ENCODE data around the gene DEFB123. TPM values are rescaled to one million over a fixed set of nuclear protein-coding genes. Genes with fewer than 3 reads are reported as not detected.

Gene DEFB123
- polyA plus RNA-seq, 3 donors = not detected

DNA sequence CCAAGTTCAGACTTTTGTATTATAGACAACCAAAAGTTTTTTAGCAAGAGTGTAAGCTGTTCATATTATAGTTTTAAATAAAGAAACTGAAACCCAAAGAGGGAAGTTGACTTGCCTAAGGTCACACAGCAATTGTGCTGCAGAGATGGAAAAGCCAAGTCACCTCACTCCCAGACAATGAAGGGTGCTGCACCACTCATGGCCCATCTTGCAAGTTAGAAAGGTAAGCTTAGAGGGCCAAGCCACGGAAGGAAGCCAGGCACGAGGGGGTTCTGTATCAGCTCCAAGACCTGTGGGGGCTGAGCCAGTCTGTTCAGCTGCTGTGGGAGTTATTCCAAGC lies 33.6 kb downstream of the DEFB123 start:
- peaks cover 36 to 42% (median 41%) of the 10 kb centered on the region in 3 donors for H3K27me3 Mint-ChIP-seq (ENCODE audit: low read depth in 3 of 3)
- peak overlapping the region; percentile 60 to 88 for H3K4me3 Mint-ChIP-seq
- intact Hi-C loops (cut with micrococcal nuclease) = no loop called here
- no peak overlapping the region for H3K9ac ChIP-seq (ENCODE audit: insufficient read depth, low read length, poor library complexity, severe bottlenecking)
- H3K27me3 ChIP-seq (ENCODE audit: control insufficient read depth in 2 of 2, insufficient read depth in 2 of 2, low read length in 2 of 2) = peaks cover 14 to 38% of the 10 kb centered on the region in 2 donors
- 83% methylated on average over 2 of the region's 2 CpGs for WGBS (ENCODE audit: insufficient coverage)
- peaks cover 0 to 6% (median 2%) of the 10 kb centered on the region in 7 donors for H3K9me3 Mint-ChIP-seq
- peak; percentile 12 to 32 (median 29) for DNase-seq
- TF ChIP-seq, protein P1, sequence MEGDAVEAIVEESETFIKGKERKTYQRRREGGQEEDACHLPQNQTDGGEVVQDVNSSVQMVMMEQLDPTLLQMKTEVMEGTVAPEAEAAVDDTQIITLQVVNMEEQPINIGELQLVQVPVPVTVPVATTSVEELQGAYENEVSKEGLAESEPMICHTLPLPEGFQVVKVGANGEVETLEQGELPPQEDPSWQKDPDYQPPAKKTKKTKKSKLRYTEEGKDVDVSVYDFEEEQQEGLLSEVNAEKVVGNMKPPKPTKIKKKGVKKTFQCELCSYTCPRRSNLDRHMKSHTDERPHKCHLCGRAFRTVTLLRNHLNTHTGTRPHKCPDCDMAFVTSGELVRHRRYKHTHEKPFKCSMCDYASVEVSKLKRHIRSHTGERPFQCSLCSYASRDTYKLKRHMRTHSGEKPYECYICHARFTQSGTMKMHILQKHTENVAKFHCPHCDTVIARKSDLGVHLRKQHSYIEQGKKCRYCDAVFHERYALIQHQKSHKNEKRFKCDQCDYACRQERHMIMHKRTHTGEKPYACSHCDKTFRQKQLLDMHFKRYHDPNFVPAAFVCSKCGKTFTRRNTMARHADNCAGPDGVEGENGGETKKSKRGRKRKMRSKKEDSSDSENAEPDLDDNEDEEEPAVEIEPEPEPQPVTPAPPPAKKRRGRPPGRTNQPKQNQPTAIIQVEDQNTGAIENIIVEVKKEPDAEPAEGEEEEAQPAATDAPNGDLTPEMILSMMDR (IDR thresholded peaks at IDR 0.05) = no peak
- peaks cover 0 to 2% of the 10 kb centered on the region in 2 donors for H3K36me3 Mint-ChIP-seq
- H3K27ac Mint-ChIP-seq = peak overlapping the region in 4 of 7 donors; percentile 21 to 66 (median 46)
- H2AFZ ChIP-seq (ENCODE audit: insufficient read depth, low read depth, low read length, poor library complexity, severe bottlenecking) = peak overlapping the region; percentile 30
- peak overlapping the region; percentile 61 for H3K4me2 ChIP-seq (replicated peaks; ENCODE audit: extremely low read depth, low read length, poor library complexity, severe bottlenecking)
- peaks cover 23 to 25% of the 10 kb centered on the region in 2 donors for H3K4me1 ChIP-seq (ENCODE audit: control insufficient read depth in 1 of 2, insufficient read depth in 2 of 2, low read length in 2 of 2)
- peaks cover 0 to 9% of the 10 kb centered on the region in 2 donors for H3K9me3 ChIP-seq (replicated peaks in 1 of 2; ENCODE audit: control insufficient read depth in 1 of 2, insufficient read depth in 1 of 2, low read length in 2 of 2)
- H3K79me2 ChIP-seq (ENCODE audit: insufficient read depth, low read length) = no peaks in the 10 kb centered on the region
- H4K20me1 ChIP-seq (ENCODE audit: insufficient read depth, low read length) = no peaks in the 10 kb centered on the region
- H3K4me1 Mint-ChIP-seq = peaks cover 20% of the 10 kb centered on the region
- H3K27ac ChIP-seq (ENCODE audit: low read depth in 1 of 2, low read length in 2 of 2) = peak overlapping the region in 1 of 2 donors; percentile 24
- no peaks in the 10 kb centered on the region for H3K36me3 ChIP-seq (replicated peaks in 1 of 2; ENCODE audit: control insufficient read depth in 1 of 2, insufficient read depth in 2 of 2, low read length in 2 of 2)
- peak overlapping the region in 1 of 3 experiments; percentile 53 for H3K4me3 ChIP-seq (replicated peaks in 1 of 3; ENCODE audit: low read depth in 2 of 3, low read length in 3 of 3)

GRCh38 chr20:31474758-31475427 lies 34.5 kb downstream of the DEFB123 start, which contains the start of the genes DEFB124 and REM1:
TSS of gene DEFB124 (minus strand) at chr20:31475127. CDS start at chr20:31473013, 2,114 bp downstream.
TSS of gene REM1 (plus strand) at chr20:31475288. CDS start at chr20:31476446, 1,158 bp downstream.
- H3K27ac ChIP-seq (ENCODE audit: low read depth in 1 of 2, low read length in 2 of 2) = peak within 1 kb of the TSS in 1 of 2 donors; percentile 24
- no peaks in the 10 kb centered on the region for H4K20me1 ChIP-seq (ENCODE audit: insufficient read depth, low read length)
- peak within 1 kb of the TSS; percentile 58 for H2AFZ ChIP-seq (ENCODE audit: insufficient read depth, low read depth, low read length, poor library complexity, severe bottlenecking)
- Mint-ChIP-seq H3K27me3 (ENCODE audit: low read depth in 3 of 3) (peaks cover 36 to 42% (median 41%) of the 10 kb centered on the region in 3 donors), H3K36me3 (peaks cover 0 to 2% of the 10 kb centered on the region in 2 donors), H3K27ac (peak within 1 kb of the TSS in 4 of 7 donors; percentile 21 to 66 (median 46)), H3K9me3 (peaks cover 0 to 6% (median 2%) of the 10 kb centered on the region in 7 donors), H3K4me1 (peaks cover 20% of the 10 kb centered on the region), H3K4me3 (peak within 1 kb of the TSS; percentile 60 to 88)
- H3K4me3 ChIP-seq (replicated peaks in 1 of 3; ENCODE audit: low read depth in 2 of 3, low read length in 3 of 3) = peak within 1 kb of the TSS in 1 of 3 experiments; percentile 53
- no peaks in the 10 kb centered on the region for H3K36me3 ChIP-seq (replicated peaks in 1 of 2; ENCODE audit: control insufficient read depth in 1 of 2, insufficient read depth in 2 of 2, low read length in 2 of 2)
- TF ChIP-seq, protein P1 (IDR thresholded peaks at IDR 0.05) = no peak
- H3K9me3 ChIP-seq (replicated peaks in 1 of 2; ENCODE audit: control insufficient read depth in 1 of 2, insufficient read depth in 1 of 2, low read length in 2 of 2) = peaks cover 0 to 9% of the 10 kb centered on the region in 2 donors
- peaks cover 23 to 25% of the 10 kb centered on the region in 2 donors for H3K4me1 ChIP-seq (ENCODE audit: control insufficient read depth in 1 of 2, insufficient read depth in 2 of 2, low read length in 2 of 2)
- H3K79me2 ChIP-seq (ENCODE audit: insufficient read depth, low read length) = no peaks in the 10 kb centered on the region
- H3K9ac ChIP-seq (ENCODE audit: insufficient read depth, low read length, poor library complexity, severe bottlenecking) = peak within 1 kb of the TSS; percentile 8
- intact Hi-C loops (cut with micrococcal nuclease) = no loop called here
- peaks cover 14 to 38% of the 10 kb centered on the region in 2 donors for H3K27me3 ChIP-seq (ENCODE audit: control insufficient read depth in 2 of 2, insufficient read depth in 2 of 2, low read length in 2 of 2)
- H3K4me2 ChIP-seq (replicated peaks; ENCODE audit: extremely low read depth, low read length, poor library complexity, severe bottlenecking) = peak within 1 kb of the TSS; percentile 61
- DNase-seq = no peak
- 2% methylated on average over 25 of the region's 33 CpGs for WGBS (ENCODE audit: insufficient coverage)

Data from CD14-positive monocyte (primary cell).